ENCODE measurements around the gene C3.

C3 gene

DNA sequence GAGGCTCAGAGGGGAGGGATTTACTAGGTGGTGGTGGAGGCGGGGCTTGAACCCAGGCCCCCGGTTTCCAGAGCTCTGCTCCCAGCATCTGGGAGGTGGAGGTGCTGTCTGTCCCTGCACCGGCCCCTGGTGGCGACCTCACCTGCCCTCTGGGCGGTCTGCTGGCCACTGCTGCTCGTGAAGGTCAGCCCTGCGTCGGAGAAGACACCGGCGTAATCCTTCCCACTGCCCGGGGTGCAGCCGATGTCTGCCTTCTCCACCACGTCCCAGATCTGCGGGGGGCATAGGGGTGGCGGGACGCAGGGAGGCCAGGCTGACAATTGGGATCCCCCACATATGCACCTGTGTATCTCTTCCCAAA is 12.8 kb downstream of the C3 start:
- DNase-seq (ENCODE audit: low read depth), result no peak
- TF ChIP-seq, protein P1, sequence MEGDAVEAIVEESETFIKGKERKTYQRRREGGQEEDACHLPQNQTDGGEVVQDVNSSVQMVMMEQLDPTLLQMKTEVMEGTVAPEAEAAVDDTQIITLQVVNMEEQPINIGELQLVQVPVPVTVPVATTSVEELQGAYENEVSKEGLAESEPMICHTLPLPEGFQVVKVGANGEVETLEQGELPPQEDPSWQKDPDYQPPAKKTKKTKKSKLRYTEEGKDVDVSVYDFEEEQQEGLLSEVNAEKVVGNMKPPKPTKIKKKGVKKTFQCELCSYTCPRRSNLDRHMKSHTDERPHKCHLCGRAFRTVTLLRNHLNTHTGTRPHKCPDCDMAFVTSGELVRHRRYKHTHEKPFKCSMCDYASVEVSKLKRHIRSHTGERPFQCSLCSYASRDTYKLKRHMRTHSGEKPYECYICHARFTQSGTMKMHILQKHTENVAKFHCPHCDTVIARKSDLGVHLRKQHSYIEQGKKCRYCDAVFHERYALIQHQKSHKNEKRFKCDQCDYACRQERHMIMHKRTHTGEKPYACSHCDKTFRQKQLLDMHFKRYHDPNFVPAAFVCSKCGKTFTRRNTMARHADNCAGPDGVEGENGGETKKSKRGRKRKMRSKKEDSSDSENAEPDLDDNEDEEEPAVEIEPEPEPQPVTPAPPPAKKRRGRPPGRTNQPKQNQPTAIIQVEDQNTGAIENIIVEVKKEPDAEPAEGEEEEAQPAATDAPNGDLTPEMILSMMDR (IDR thresholded peaks at IDR 0.05; ENCODE audit: low read length, missing control alignments), result no peak
- no peak overlapping the region for H3K4me3 ChIP-seq (replicated peaks; ENCODE audit: low read depth, low read length)

DNA sequence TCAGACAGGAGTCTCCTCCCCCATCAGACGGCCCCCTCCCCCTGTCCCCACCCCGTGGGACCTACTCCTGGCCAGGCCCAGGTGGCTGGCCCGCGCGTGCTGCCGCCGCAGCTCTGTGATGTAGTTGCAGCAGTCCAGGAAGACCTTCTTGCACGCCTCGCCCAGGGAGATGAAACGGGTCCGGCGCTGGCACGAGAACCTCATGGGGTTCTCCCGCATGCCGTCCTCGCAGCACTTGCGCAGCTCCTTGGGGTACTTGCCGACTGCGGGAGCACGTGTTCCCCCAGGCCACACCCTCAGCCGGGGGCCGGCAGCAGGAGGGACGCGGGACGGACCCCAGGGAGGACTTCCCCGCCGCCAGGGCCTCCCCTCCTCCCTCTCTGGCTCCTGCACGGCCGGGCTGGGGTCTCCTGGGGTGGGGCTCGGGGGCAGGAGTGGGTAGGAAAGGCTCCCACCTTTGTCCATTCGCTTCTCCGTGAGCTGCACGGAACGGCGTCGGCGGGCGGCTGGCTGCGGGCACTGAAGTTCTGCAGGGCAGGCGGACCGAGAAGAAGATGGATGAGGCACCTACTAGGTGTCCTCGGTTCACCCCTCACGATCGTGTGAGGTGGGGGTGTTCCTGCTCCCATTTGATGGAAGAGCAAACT is 13.3 kb downstream of the C3 start:
- H3K4me3 ChIP-seq (replicated peaks; ENCODE audit: low read depth, low read length), result no peak overlapping the region
- no peak for DNase-seq (ENCODE audit: low read depth)
- TF ChIP-seq, protein P1 (IDR thresholded peaks at IDR 0.05; ENCODE audit: low read length, missing control alignments), result no peak

GRCh38 chr19:6706633-6706958 is 13.9 kb downstream of the C3 start:
- no peak overlapping the region for H3K4me3 ChIP-seq (replicated peaks; ENCODE audit: low read depth, low read length)
- TF ChIP-seq, protein P1 (IDR thresholded peaks at IDR 0.05; ENCODE audit: low read length, missing control alignments), result no peak
- DNase-seq (ENCODE audit: low read depth), result no peak

GRCh38 chr19:6705931-6706632 is 14.4 kb downstream of the C3 start:
- H3K4me3 ChIP-seq (replicated peaks; ENCODE audit: low read depth, low read length), result no peak overlapping the region
- TF ChIP-seq, protein P1 (IDR thresholded peaks at IDR 0.05; ENCODE audit: low read length, missing control alignments), result no peak
- DNase-seq (ENCODE audit: low read depth), result no peak

DNA sequence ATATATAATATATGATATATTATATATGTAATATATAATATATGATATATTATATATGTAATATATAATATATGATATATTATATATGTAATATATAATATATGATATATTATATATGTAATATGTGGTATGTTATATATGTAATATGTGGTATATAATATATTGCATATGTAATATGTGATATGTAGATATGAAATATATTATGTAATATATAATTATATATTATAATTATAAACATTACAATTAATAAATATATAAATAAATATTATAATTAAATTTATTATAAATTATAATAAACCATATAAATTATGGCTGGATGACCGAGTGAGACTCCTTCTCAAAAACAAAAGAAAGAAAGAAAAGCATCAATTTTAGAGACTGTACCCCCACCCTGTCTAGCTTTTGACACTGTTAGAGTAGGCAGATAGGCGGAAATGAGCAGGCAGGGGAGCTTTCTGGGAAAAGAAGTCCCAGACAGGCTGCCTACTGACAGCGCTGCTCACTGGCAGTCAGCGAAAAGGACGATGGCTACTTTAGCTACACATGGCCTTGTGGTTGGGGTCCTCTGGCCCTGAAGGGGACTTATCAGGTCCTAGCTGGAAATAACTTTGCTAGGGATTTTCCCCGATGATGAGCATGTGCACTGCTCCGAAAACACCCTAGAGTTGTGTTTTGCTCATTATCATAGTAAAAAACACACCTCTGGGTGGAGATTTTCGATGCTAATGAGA is 19.7 kb downstream of the C3 start:
- DNase-seq (ENCODE audit: low read depth), result no peak
- TF ChIP-seq, protein P1 (IDR thresholded peaks at IDR 0.05; ENCODE audit: low read length, missing control alignments), result no peak
- H3K4me3 ChIP-seq (replicated peaks; ENCODE audit: low read depth, low read length), result no peak overlapping the region

DNA sequence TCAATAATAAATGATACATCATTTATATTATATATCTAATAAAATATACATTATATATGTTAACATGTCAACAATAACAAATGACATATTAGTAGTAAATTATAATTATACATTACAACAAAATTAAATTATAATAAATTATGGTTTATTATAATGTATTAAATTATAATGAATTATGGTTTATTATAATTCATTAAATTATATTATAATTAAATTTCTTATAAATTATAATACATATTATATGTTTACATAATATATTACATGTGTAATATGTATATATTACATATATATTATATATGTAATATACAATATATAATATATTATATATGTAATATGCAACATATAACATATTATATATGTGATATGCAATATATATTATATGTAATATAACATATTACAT is 20.5 kb downstream of the C3 start:
- TF ChIP-seq, protein P1 (IDR thresholded peaks at IDR 0.05; ENCODE audit: low read length, missing control alignments), result no peak
- no peak for DNase-seq (ENCODE audit: low read depth)
- H3K4me3 ChIP-seq (replicated peaks; ENCODE audit: low read depth, low read length), result no peak overlapping the region
